Cardiac ventricle fibroblast (primary cell): ENCODE measurements around the gene DNMT1. TPM values are rescaled to one million over a fixed set of nuclear protein-coding genes. Genes with fewer than 3 reads are reported as not detected.

Experiments
- total RNA-seq: library from RNA; depleted of rRNA; stranded (reverse); fragments of >200 nt; gene quantifications from 2 replicates; pipeline ENCODE4 v1.2.3, GENCODE V29; 2015

Gene DNMT1
- total RNA-seq = 32.2 and 32.6 TPM in 2 replicates

DNA sequence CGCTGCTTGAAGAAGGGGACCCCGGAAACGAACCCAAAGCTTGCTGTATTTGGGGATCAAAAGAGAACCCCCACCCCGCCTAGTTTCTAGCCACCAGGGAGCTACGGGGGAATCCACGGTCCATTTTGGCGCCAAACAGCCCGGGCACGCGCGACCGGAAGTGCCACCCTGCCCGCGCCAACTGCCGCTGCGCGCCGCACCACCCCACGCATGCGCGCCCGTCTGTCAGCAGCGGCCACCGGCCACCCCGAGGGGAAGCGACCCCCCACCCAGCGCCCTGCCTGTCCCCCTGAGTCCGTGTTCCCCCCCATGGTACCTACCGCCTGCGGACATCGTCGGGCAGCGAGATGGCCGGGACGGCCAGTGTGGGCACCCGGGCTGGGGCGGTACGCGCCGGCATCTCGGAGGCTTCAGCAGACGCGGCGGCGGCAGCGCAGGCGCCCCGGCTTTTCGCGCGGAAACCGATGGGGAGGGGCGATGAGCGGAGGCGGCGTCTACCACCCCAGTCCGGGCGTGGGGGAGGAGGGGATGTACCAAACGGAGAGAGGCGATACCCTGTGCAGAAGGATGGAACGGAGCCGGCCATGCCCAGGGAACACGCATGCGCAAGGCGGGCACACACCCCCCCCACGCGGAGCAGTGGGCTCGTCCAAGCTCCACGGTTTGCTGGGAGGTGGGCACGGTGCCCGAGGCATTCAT lies at the start of gene DNMT1:
TSS of gene DNMT1 (minus strand) at position 454 of the 699 bp plus-strand sequence. CDS start at position 400, 54 bp downstream.

DNA sequence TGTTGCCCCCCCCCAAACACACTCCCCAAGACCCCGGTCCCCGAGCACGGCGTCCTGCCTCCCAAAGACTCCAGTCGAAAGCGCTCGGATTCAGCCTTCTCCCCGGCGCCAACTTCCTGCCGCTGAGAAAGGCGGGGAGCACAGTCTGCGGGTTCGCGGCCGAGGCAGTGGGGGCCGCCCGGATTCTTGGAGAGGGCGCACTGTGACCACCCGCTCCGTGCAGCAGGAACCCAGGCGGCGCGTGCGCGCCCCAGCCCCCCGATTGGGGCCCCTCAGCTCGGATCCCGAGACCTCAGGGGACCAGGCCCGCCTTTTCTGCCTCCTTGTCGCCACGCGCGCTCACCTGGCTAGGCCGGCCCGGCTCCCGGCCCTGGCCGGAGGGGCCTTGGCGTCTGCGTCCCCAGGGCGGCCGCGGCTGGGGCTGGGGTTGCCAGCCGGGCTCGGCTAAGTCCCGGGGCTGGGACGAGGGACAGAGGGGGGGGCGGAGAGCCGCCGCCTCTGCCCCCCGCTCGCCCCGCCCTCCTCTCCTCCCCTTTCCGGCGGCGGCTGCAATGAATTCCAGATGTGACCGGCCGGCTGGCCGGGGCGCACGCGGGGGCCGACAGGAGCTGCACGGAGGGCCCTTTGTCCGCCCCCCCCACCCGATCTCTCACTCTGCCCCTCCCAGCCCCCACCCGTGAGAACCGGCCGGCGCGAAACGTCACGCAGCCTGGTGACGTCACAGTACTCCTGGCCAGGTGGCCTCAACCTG lies 36.3 kb upstream of the DNMT1 start, which contains the start of gene S1PR2:
TSS of gene S1PR2 (minus strand) at position 471 of the 751 bp plus-strand sequence. CDS start 6,426 bp downstream, outside the sequence.

DNA sequence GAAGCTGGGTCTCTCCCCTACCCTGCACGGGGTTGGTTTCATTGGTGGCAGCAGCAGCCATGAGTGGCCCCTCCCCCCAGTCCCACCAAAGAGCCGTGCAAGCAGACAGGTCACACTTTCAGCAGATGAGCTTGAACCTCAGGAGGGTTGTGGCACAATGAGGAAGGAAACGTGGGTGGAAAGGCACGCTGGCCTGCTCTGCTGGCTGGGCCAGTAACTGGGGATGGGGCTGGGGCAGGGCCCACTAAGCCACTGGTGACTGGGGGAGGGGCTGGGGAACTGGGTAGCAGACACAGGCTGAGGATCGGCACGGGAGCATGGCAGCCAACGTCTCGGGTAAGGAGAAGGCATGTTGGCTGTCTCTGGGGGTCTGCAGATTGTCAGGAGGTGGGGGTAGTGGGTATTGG lies 83.3 kb downstream of the DNMT1 start, which contains the start of gene P2RY11:
TSS of gene P2RY11 (plus strand) at position 289 of the 407 bp plus-strand sequence. CDS start at position 318, 29 bp downstream.

DNA sequence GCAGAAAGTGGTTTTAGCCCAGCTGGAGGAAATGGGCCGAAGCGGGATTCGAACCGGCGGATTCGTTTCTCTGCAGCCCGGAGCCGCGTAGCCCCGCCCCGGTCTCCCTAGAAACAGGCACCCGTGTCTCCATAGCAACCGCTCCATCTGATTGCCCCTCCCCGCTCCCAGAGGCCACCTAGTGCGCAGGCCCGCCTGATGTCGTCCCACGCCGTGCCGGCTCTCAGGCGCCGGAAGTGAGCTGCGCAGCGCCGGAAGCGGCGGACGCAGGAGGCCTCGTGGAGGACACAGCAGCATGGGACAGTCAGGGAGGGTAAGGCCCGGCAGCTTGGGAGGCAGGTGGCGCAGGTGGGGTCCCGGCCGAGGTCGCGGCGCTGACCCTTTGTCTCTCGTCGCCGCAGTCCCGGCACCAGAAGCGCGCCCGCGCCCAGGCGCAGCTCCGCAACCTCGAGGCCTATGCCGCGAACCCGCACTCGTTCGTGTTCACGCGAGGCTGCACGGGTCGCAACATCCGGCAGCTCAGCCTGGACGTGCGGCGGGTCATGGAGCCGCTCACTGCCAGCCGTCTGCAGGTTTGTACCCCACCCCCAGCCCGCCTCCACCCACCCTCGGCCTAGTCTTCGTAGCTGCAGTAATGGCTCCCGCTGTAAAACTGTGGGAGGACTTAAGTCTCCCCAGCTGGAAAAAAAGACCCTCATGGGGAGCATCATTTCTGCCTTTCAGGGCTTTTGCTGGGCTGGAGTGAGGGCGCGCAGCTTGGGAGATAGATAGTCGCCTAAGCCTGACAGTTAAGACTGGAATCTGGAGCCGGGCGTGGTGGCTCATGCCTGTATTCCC lies 88.4 kb downstream of the DNMT1 start, which contains the start of gene PPAN:
TSS of gene PPAN (plus strand) at position 263 of the 837 bp plus-strand sequence. CDS start at position 296, 33 bp downstream.

DNA sequence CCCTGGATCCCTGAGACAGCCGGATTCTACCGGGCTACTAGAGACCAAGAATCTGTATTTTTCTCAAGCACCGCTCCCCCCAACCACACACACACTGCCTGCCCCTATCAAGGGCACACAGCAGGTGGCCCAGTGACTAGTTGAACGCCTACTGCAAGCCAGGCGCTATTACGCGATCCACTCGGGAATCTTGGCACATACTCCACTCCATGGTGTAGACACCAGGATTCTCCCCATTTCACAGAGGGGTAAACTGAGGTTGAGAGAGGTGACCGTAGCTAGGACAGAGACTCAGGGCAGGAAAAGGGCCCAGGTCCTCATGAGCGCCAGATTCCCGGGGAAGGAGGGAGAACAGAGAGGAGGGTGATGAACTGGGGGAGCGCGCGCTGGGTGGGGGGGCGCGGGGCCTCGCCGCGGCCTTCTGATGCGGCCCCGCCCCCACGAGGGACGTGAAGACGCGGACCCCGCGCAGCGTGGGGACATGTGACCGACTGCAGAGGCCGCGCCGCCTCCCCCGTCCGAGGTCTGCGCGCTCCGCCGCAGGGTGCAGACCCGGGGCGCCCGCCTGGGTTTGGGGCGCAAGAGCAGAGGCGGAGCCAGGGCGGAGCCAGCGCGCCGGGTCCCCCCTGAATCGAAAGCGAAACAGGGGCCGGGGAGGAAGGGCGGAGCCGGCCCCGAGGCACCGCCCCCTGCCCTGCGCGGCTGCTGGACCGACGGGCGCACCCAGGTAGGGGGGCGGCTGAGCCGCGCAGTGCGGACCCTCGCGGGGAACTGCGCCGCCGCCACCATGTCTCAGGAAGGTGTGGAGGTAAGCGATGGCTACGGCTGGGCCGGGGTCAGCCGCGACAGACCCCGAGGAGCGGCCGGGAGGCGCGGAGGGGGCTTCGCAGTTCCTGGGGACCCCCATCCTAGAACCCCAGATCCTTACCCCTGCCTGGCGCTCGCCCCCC lies 108.8 kb downstream of the DNMT1 start, which contains the start of gene SHFL:
TSS of gene SHFL (plus strand) at position 677 of the 950 bp plus-strand sequence. CDS start at position 788, 111 bp downstream.

Other genes with a start within 250 kb of the DNMT1 start
- gene COL5A3, start 184.4 kb downstream of the DNMT1 start, total RNA-seq = 52.1 and 58.2 TPM in 2 replicates
- gene RDH8, start 181.5 kb downstream of the DNMT1 start, total RNA-seq = not detected in 2 replicates
- gene SHFL, start 108.6 kb downstream of the DNMT1 start, total RNA-seq = 24.1 and 33.3 TPM in 2 replicates
- 0.10 TPM in 1 of 2 replicates, not detected in the other for gene ANGPTL6, start 92.3 kb downstream of the DNMT1 start, total RNA-seq
- gene PPAN, start 88.6 kb downstream of the DNMT1 start, total RNA-seq = 32.3 and 32.5 TPM in 2 replicates
- 5.3 and 6.8 TPM in 2 replicates for gene P2RY11, start 83.3 kb downstream of the DNMT1 start, total RNA-seq
- gene EIF3G, start 75.1 kb downstream of the DNMT1 start, total RNA-seq = 279 and 285 TPM in 2 replicates
- 26.8 and 33.8 TPM in 2 replicates for gene S1PR2, start 36.4 kb upstream of the DNMT1 start, total RNA-seq
- gene MRPL4, start 57.3 kb upstream of the DNMT1 start, total RNA-seq = 58.3 and 72.3 TPM in 2 replicates
- gene ICAM1, start 76.2 kb upstream of the DNMT1 start, total RNA-seq = 12.8 and 17.7 TPM in 2 replicates
- 0.10 and 0.50 TPM in 2 replicates for gene ICAM4, start 92.0 kb upstream of the DNMT1 start, total RNA-seq
- 0.56 and 1.3 TPM in 2 replicates for gene ICAM5, start 95.0 kb upstream of the DNMT1 start, total RNA-seq
- 0.25 and 3.2 TPM in 2 replicates for gene ZGLP1, start 114.9 kb upstream of the DNMT1 start, total RNA-seq
- gene FDX2, start 121.1 kb upstream of the DNMT1 start, total RNA-seq = 16.5 and 19.4 TPM in 2 replicates
- gene RAVER1, start 138.6 kb upstream of the DNMT1 start, total RNA-seq = 31.8 and 49.8 TPM in 2 replicates
- gene ICAM3, start 144.7 kb upstream of the DNMT1 start, total RNA-seq = 3.7 and 6.0 TPM in 2 replicates
- gene TYK2, start 185.6 kb upstream of the DNMT1 start, total RNA-seq = 39.3 and 45.8 TPM in 2 replicates
- gene CDC37, start 208.6 kb upstream of the DNMT1 start, total RNA-seq = 127 and 132 TPM in 2 replicates
- gene PDE4A, start 225.6 kb upstream of the DNMT1 start, total RNA-seq = 13.7 and 16.1 TPM in 2 replicates